SK-N-SH (cell line): ENCODE results near the gene PRICKLE2. TPM values are rescaled to one million over a fixed set of nuclear protein-coding genes. Genes with fewer than 3 reads are reported as not detected.

Source experiments
- CTCF ChIA-PET: fragments of 300-600, 350-600 bp; formaldehyde crosslinking; extraction: SDS; loops from one replicate; lab custom pipeline; 2021; lab: Yijun Ruan, JAX
- POLR2A ChIA-PET: fragments of 350-600 bp; sonication (Branson Sonifier 250); formaldehyde crosslinking; extraction: SDS; loops from one replicate; lab custom pipeline; 2020; ENCODE audit warnings: antibody characterized with exemption, inconsistent platforms; lab: Yijun Ruan, JAX
- DNase-seq: peaks from one replicate; pipeline ENCODE4 v3.0.0; 2012
- H2AFZ ChIP-seq: fragments of 200-600 bp; sonication (generic); 2 replicates; pipeline ENCODE4 v1.8.1; 2016; ENCODE audit warnings: antibody characterized with exemption, mild to moderate bottlenecking, low read depth
- H3F3A ChIP-seq: fragments of 200-600 bp; sonication (generic); replicated peaks from 2 replicates; pipeline ENCODE3; 2016; ENCODE audit warnings: antibody characterized with exemption, mild to moderate bottlenecking; ENCODE audit not compliant: insufficient read depth
- H3K27ac ChIP-seq, 2 experiments: fragments of 200-500 bp in 1 of 2; fragments of 200-600 bp in 1 of 2; sonication (Bioruptor generic) in 1 of 2; sonication (generic), shearing (Covaris generic) in 1 of 2; 2 replicates each; pipeline versions ENCODE4 v1.5.1 to v1.6.1; 2014 to 2016; ENCODE audit warnings: low read depth in 2 of 2, inconsistent platforms in 1 of 2, low read length in 1 of 2, mild to moderate bottlenecking in 1 of 2, mixed read lengths in 1 of 2
- H3K27me3 ChIP-seq: fragments of 200-600 bp; sonication (generic), shearing (Covaris generic); 2 replicates; pipeline ENCODE4 v1.6.1; 2016; ENCODE audit warnings: mixed run types; ENCODE audit not compliant: insufficient read depth
- H3K36me3 ChIP-seq, 2 experiments: fragments of 200-500 bp in 1 of 2; fragments of 200-600 bp in 1 of 2; sonication (Bioruptor generic) in 1 of 2; sonication (generic) in 1 of 2; replicated peaks in 1 of 2; 2 replicates each; pipeline versions ENCODE3 to v1.5.1; 2014 to 2016; ENCODE audit warnings: low read length in 1 of 2, mild to moderate bottlenecking in 1 of 2; ENCODE audit not compliant: insufficient read depth in 2 of 2, control insufficient read depth in 1 of 2
- H3K4me1 ChIP-seq, 2 experiments: fragments of 200-500 bp in 1 of 2; fragments of 200-600 bp in 1 of 2; sonication (Bioruptor generic) in 1 of 2; sonication (generic), shearing (Covaris generic) in 1 of 2; 2 replicates each; pipeline versions ENCODE4 v1.5.1 to v1.6.1; 2014 to 2016; ENCODE audit warnings: low read depth in 1 of 2, low read length in 1 of 2, mixed run types in 1 of 2; ENCODE audit not compliant: insufficient read depth in 2 of 2, control insufficient read depth in 1 of 2
- H3K4me2 ChIP-seq: fragments of 200-600 bp; sonication (generic), shearing (Covaris generic); 2 replicates; pipeline ENCODE4 v1.6.1; 2017; ENCODE audit warnings: mixed run types
- H3K4me3 ChIP-seq, 2 experiments: fragments of 200-500 bp in 1 of 2; fragments of 200-600 bp in 1 of 2; sonication (Bioruptor generic) in 1 of 2; sonication (generic), shearing (Covaris generic) in 1 of 2; 2 replicates each; pipeline versions ENCODE4 v1.5.1 to v1.8.1; 2014 to 2016; ENCODE audit warnings: low read depth in 2 of 2, inconsistent platforms in 1 of 2, low read length in 1 of 2, mild to moderate bottlenecking in 1 of 2, mixed read lengths in 1 of 2, moderate library complexity in 1 of 2
- H3K79me2 ChIP-seq: fragments of 200-600 bp; sonication (generic); 2 replicates; pipeline ENCODE4 v1.8.1; 2017; ENCODE audit warnings: mild to moderate bottlenecking; ENCODE audit not compliant: insufficient read depth
- H3K9ac ChIP-seq: fragments of 200-600 bp; sonication (generic); 2 replicates; pipeline ENCODE4 v1.6.1; 2017; ENCODE audit warnings: mixed run types
- H3K9me2 ChIP-seq: fragments of 200-600 bp; sonication (generic); 2 replicates; pipeline ENCODE4 v1.6.1; 2017; ENCODE audit warnings: mixed run types
- H3K9me3 ChIP-seq: fragments of 200-600 bp; sonication (generic); 2 replicates; pipeline ENCODE4 v1.6.1; 2017; ENCODE audit warnings: mixed run types, mild to moderate bottlenecking, moderate library complexity
- H4K20me1 ChIP-seq: fragments of 200-600 bp; sonication (generic); 2 replicates; pipeline ENCODE4 v1.6.1; 2017; ENCODE audit warnings: mild to moderate bottlenecking, mixed run types; ENCODE audit not compliant: insufficient read depth
- ELF1 ChIP-seq: IDR thresholded peaks from 2 replicates; pipeline ENCODE4 v1.4.0; 2012
- EZH2phosphoT487 ChIP-seq: fragments of 200-600 bp; sonication (generic); IDR thresholded peaks from 2 replicates; pipeline ENCODE4 v1.6.1; 2017; ENCODE audit warnings: low read depth, mixed run types, mild to moderate bottlenecking, antibody characterized with exemption, moderate library complexity, borderline replicate concordance
- FOSL2 ChIP-seq: IDR thresholded peaks from 2 replicates; pipeline ENCODE4 v1.4.0; 2012; ENCODE audit warnings: low read depth, mild to moderate bottlenecking, moderate library complexity, borderline replicate concordance
- FOXJ3 ChIP-seq: sonication (generic); formaldehyde crosslinking; IDR thresholded peaks from 2 replicates; pipeline ENCODE4 v1.5.1; 2020; ENCODE audit warnings: mild to moderate bottlenecking, missing genetic modification reagents
- GABPA ChIP-seq: IDR thresholded peaks from 2 replicates; pipeline ENCODE4 v1.4.0; 2012; ENCODE audit warnings: low read depth, mild to moderate bottlenecking
- GATA2 ChIP-seq: sonication (generic); formaldehyde crosslinking; IDR thresholded peaks from 2 replicates; pipeline ENCODE4 v1.5.0; 2020; ENCODE audit warnings: mild to moderate bottlenecking, missing genetic modification reagents
- JUND ChIP-seq: IDR thresholded peaks from 2 replicates; pipeline ENCODE4 v1.4.0; 2012
- MEF2A ChIP-seq: IDR thresholded peaks from 2 replicates; pipeline ENCODE4 v1.4.0; 2012; ENCODE audit warnings: low read depth, borderline replicate concordance
- NFIC ChIP-seq: IDR thresholded peaks from 2 replicates; pipeline ENCODE4 v1.4.0; 2012; ENCODE audit warnings: borderline replicate concordance
- RCOR1 ChIP-seq: fragments of 150-350 bp; IDR thresholded peaks from 2 replicates; pipeline ENCODE4 v1.6.1; 2017; ENCODE audit warnings: antibody characterized with exemption, low read length
- RFX5 ChIP-seq: IDR thresholded peaks from 2 replicates; pipeline ENCODE4 v1.6.1; 2012; ENCODE audit warnings: mild to moderate bottlenecking, improper control_type of control experiment, low read length
- RXRA ChIP-seq: IDR thresholded peaks from 2 replicates; pipeline ENCODE4 v1.4.0; 2012; ENCODE audit warnings: low read depth, mild to moderate bottlenecking, borderline replicate concordance
- TCF12 ChIP-seq: IDR thresholded peaks from 2 replicates; pipeline ENCODE4 v1.4.0; 2012
- TEAD4 ChIP-seq: IDR thresholded peaks from 2 replicates; pipeline ENCODE4 v1.4.0; 2012; ENCODE audit warnings: mild to moderate bottlenecking, borderline replicate concordance; ENCODE audit not compliant: insufficient read depth
- WGBS: methylation state at CpG from one replicate; pipeline ENCODE4 v1.1.6; 2017; ENCODE audit warnings: low lambda C conversion rate; 5-methylcytosine and 5-hydroxymethylcytosine counted together
- polyA plus RNA-seq, 3 experiments: library from polyadenylated mRNA; depleted of rRNA; stranded (reverse); fragments of >200 nt; gene quantifications; 2 replicates each; pipeline ENCODE4 v1.2.3, GENCODE V29; 2012
- TF ChIP-seq, protein P1 (sequence below): IDR thresholded peaks from 2 replicates; pipeline ENCODE4; 2012
- TF ChIP-seq, protein P2 (sequence below): IDR thresholded peaks from 2 replicates; pipeline ENCODE4 v1.4.0; 2012; ENCODE audit warnings: low read depth, borderline replicate concordance
- TF ChIP-seq, protein P3 (sequence below): IDR thresholded peaks from 2 replicates; pipeline ENCODE4 v1.4.0; 2012; ENCODE audit warnings: low read depth, borderline replicate concordance
- TF ChIP-seq, protein P4 (sequence below): IDR thresholded peaks from 2 replicates; pipeline ENCODE4 v1.4.0; 2012; ENCODE audit warnings: low read depth
- TF ChIP-seq, protein P5 (sequence below): fragments of 150-350 bp; IDR thresholded peaks from 2 replicates; pipeline ENCODE4 v1.6.1; 2017; ENCODE audit warnings: antibody characterized with exemption, low read length, low read depth, borderline replicate concordance
- TF ChIP-seq, protein P6 (sequence below): fragments of 200-600 bp; sonication (generic); IDR thresholded peaks from 2 replicates; pipeline ENCODE4 v1.6.1; 2017; ENCODE audit warnings: antibody characterized with exemption, mild to moderate bottlenecking, moderate library complexity

Gene PRICKLE2
- polyA plus RNA-seq, 1 of the 3 experiments (the other 2 are of a cell fraction): 0.67 TPM

DNA sequence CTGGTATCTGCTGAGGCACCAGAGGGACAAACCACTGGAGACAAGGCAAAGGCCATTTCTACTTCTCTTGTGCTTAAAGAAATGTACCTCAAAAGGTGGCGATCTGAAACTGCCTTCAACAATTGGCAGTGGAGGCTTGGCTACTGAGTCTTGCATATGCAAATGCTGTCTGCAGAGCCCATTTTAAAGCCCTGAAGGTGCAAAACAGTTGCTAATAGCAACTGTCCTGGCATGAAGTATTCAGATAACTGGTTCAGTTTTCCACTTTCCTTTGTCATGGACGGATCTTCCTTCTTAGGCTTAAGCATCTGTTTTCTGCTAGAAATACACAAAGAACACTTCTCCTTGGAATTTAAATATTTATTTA, 130.6 kb downstream of the PRICKLE2 start:
- no peaks in the 10 kb centered on the region for H3K36me3 ChIP-seq
- TF ChIP-seq MEF2A (no peak), ELF1 (no peak), EZH2phosphoT487 (no peak), NFIC (no peak), RFX5 (no peak), JUND (no peak), RXRA (no peak), RCOR1 (no peak), TCF12 (no peak), FOXJ3 (CRISPR knock-in tag) (no peak), FOSL2 (no peak), TEAD4 (no peak), GATA2 (CRISPR knock-in tag) (no peak), GABPA (no peak)
- TF ChIP-seq, protein P1, sequence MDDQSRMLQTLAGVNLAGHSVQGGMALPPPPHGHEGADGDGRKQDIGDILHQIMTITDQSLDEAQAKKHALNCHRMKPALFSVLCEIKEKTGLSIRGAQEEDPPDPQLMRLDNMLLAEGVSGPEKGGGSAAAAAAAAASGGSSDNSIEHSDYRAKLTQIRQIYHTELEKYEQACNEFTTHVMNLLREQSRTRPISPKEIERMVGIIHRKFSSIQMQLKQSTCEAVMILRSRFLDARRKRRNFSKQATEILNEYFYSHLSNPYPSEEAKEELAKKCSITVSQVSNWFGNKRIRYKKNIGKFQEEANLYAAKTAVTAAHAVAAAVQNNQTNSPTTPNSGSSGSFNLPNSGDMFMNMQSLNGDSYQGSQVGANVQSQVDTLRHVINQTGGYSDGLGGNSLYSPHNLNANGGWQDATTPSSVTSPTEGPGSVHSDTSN: no peak
- TF ChIP-seq, protein P2, sequence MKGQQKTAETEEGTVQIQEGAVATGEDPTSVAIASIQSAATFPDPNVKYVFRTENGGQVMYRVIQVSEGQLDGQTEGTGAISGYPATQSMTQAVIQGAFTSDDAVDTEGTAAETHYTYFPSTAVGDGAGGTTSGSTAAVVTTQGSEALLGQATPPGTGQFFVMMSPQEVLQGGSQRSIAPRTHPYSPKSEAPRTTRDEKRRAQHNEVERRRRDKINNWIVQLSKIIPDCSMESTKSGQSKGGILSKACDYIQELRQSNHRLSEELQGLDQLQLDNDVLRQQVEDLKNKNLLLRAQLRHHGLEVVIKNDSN: no peak
- TF ChIP-seq, protein P3, sequence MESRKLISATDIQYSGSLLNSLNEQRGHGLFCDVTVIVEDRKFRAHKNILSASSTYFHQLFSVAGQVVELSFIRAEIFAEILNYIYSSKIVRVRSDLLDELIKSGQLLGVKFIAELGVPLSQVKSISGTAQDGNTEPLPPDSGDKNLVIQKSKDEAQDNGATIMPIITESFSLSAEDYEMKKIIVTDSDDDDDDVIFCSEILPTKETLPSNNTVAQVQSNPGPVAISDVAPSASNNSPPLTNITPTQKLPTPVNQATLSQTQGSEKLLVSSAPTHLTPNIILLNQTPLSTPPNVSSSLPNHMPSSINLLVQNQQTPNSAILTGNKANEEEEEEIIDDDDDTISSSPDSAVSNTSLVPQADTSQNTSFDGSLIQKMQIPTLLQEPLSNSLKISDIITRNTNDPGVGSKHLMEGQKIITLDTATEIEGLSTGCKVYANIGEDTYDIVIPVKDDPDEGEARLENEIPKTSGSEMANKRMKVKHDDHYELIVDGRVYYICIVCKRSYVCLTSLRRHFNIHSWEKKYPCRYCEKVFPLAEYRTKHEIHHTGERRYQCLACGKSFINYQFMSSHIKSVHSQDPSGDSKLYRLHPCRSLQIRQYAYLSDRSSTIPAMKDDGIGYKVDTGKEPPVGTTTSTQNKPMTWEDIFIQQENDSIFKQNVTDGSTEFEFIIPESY: no peak
- TF ChIP-seq, protein P4, sequence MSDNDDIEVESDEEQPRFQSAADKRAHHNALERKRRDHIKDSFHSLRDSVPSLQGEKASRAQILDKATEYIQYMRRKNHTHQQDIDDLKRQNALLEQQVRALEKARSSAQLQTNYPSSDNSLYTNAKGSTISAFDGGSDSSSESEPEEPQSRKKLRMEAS: no peak
- TF ChIP-seq, protein P5, sequence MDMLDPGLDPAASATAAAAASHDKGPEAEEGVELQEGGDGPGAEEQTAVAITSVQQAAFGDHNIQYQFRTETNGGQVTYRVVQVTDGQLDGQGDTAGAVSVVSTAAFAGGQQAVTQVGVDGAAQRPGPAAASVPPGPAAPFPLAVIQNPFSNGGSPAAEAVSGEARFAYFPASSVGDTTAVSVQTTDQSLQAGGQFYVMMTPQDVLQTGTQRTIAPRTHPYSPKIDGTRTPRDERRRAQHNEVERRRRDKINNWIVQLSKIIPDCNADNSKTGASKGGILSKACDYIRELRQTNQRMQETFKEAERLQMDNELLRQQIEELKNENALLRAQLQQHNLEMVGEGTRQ: no peak
- TF ChIP-seq, protein P6, sequence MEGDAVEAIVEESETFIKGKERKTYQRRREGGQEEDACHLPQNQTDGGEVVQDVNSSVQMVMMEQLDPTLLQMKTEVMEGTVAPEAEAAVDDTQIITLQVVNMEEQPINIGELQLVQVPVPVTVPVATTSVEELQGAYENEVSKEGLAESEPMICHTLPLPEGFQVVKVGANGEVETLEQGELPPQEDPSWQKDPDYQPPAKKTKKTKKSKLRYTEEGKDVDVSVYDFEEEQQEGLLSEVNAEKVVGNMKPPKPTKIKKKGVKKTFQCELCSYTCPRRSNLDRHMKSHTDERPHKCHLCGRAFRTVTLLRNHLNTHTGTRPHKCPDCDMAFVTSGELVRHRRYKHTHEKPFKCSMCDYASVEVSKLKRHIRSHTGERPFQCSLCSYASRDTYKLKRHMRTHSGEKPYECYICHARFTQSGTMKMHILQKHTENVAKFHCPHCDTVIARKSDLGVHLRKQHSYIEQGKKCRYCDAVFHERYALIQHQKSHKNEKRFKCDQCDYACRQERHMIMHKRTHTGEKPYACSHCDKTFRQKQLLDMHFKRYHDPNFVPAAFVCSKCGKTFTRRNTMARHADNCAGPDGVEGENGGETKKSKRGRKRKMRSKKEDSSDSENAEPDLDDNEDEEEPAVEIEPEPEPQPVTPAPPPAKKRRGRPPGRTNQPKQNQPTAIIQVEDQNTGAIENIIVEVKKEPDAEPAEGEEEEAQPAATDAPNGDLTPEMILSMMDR: no peak
- TF ChIP-seq, all 33 proteins: peak for 0
- no peak for DNase-seq
- no peaks in the 10 kb centered on the region for H3F3A ChIP-seq
- peaks cover 2 to 6% of the 10 kb centered on the region in 2 experiments; a peak in 2 of 4 replicates for H3K4me1 ChIP-seq
- peak overlapping the region in 1 of 2 experiments; percentile 2; a peak in 1 of 4 replicates for H3K27ac ChIP-seq
- WGBS: 75% methylated on average over 2 of the region's 2 CpGs
- H3K4me3 ChIP-seq: no peak overlapping the region
- H2AFZ ChIP-seq: no peak overlapping the region
- no peaks in the 10 kb centered on the region for H3K9me3 ChIP-seq
- no peak overlapping the region for H3K9ac ChIP-seq
- H3K27me3 ChIP-seq: no peaks in the 10 kb centered on the region
- H3K9me2 ChIP-seq: no peaks in the 10 kb centered on the region
- no peaks in the 10 kb centered on the region for H4K20me1 ChIP-seq
- POLR2A ChIA-PET: no interaction called here
- CTCF ChIA-PET: interaction anchor here (0.9 to 1.4 kb wide), 3 partner anchors 14 to 64 kb away, joined by 3 read pairs; no protein-coding TSS in a partner anchor
- H3K4me2 ChIP-seq: no peak overlapping the region
- no peaks in the 10 kb centered on the region for H3K79me2 ChIP-seq
